Omental fat pad (tissue), 4 donors: ENCODE measurements around the gene NPNT. TPM values are rescaled to one million over a fixed set of nuclear protein-coding genes. Genes with fewer than 3 reads are reported as not detected.

Experiments used
- ATAC-seq: fragments of 150-250 bp; one replicate; pipeline ENCODE4 v1.9.1; 2016; ENCODE audit warnings: mild to moderate bottlenecking, moderate library complexity; ENCODE audit not compliant: low FRiP score
- DNase-seq: peaks from one replicate; pipeline ENCODE4 v3.0.0-alpha.2; 2019; ENCODE audit warnings: low spot score
- CTCF ChIP-seq, 3 donors: fragments of 450-650 bp; IDR thresholded peaks; one replicate each; pipeline ENCODE4 v1.5.1; 2016 to 2017; ENCODE audit warnings: antibody characterized with exemption in 3 of 3, mild to moderate bottlenecking in 3 of 3, moderate library complexity in 2 of 3
- total RNA-seq, 4 donors: library from RNA; depleted of rRNA; stranded (reverse); fragments of >200 nt; gene quantifications; one replicate each; pipeline ENCODE4 v1.1.0, GENCODE V29; 2016

NPNT gene
- total RNA-seq, 4 donors from 2014 or later: 7.4 to 40.6 (median 23.2) TPM

GRCh38 chr4:106017975-106018374, 122.7 kb downstream of the NPNT start:
- DNase-seq: no peak
- ATAC-seq: no peak
- TF ChIP-seq CTCF (IDR thresholded peaks at IDR 0.05): no peak

GRCh38 chr4:106019771-106020170, 124.5 kb downstream of the NPNT start:
- DNase-seq (no peak), ATAC-seq (no peak)
- no peak for TF ChIP-seq CTCF (IDR thresholded peaks at IDR 0.05)

Other genes starting within 250 kb of the NPNT start
- gene INTS12, start 186.8 kb upstream of the NPNT start, total RNA-seq: 10 to 100 TPM; 14.9 to 34.7 (median 18.0) TPM
- gene GSTCD, start 186.7 kb upstream of the NPNT start, total RNA-seq: 10 to 100 TPM in 1 of 4 donors, 1 to 10 TPM in 3; 6.0 to 13.2 (median 7.5) TPM